HL-60/S4 treated with phorbol 12-myristate 13-acetate at 8.2 ng/mL for 4 days and 3 days (cell line): ENCODE results near the gene ABCA5.
"Not testable (repeated sequence)": the region's sequence is repeated elsewhere in the genome, so short reads cannot be mapped to it uniquely, and the experiment has no call there.

ENCODE experiments used
- in situ Hi-C: fragments of 300-500 bp; cut with MboI; formaldehyde crosslinking; loops from 2 replicates; pipeline ENCODE4 v1.15.0; 2022; ENCODE audit warnings: low sequenced_read_pairs

Gene ABCA5

DNA sequence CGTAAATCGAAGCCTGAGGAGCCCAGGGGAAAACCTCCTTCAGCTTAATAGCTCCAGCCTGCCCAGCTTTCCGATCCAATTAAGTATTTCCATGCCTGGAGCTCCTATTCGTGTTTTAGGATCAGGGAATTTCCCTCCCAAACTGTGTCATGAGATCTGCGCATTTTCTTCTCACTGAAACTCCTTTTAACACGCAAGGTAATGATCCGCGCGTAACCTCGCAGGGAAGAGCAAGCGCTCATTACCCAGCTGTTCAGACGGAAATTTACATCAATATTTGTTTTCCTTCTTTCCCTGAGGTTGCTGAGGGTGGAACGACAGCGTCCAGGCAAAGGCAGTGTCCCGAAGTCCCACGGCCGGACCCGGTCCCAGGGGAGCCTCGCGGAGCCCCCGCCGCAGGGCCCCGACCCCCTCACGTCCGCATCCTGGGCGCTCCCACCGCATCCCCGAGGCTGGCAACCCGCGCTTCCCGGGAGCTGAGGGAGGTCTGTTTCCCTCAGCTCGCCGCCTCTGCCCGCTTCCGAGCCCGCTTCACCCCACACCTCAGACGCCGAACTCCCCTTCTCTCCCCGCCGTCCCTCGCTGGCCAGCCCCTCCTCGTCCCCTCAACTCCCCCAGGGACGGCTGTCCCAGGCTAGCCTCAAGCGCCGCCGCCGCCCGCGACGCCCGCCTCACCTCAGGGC, 415 bp downstream of the ABCA5 start:
- in situ Hi-C loops, result no loop called here

- in situ Hi-C loops, result no loop called here
These were observed 1.2 kb downstream of the ABCA5 start for GRCh38 chr17:69325518-69326376.

DNA sequence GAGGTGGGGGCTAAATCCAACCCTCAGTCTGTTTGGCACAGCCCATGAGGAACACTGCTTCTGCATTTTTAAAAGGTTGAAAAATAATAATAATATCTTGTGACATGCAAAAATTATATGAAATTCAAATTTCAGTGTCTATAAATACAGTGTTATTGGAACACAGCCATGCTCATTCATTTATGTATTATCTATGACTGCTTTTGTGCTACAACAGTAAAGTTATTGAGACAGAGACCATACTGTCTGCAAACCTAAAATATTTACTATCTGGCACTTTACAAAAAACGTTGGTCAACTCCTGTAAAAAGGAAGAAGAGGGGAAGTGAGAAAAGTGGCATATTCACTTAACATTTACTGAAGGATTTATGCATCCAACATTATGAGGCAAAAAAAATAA, 3.1 kb downstream of the ABCA5 start:
- in situ Hi-C loops, result no loop called here

GRCh38 chr17:69320908-69321238, 6.1 kb downstream of the ABCA5 start:
- in situ Hi-C loops, result no loop called here

DNA sequence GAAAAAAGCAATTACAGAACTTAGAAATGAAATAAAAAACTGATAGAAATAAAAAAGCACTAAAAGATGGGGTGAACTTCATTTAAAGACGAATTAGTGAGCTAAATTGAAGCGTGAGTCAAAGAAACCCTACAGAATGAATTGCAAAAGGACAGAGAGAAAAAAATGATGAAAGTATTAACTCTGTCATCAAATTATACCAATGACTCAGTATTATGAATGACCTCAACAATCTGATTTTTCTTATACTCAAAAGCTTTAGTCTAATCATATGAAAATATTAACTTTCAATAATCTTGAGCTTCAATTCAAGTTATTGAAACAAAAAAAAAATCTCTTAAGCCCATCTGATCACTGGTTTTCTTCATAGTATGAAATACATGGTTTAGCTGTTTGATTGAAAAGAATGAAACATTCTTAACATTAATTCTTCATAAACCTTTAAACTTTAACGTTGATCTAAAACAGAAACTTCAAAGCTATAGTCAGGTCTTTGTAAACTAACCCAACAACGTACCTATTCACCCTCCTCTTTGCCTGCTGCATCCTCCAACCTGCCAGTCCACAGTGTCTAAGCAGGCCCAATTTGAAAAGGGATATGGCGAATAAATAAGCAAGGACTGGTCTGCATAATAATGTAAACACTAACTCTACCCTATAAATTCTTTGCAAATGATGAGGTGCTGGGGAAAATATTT, 6.6 kb downstream of the ABCA5 start:
- in situ Hi-C loops, result no loop called here

GRCh38 chr17:69317625-69318024, 9.3 kb downstream of the ABCA5 start:
- in situ Hi-C loops, result no loop called here

DNA sequence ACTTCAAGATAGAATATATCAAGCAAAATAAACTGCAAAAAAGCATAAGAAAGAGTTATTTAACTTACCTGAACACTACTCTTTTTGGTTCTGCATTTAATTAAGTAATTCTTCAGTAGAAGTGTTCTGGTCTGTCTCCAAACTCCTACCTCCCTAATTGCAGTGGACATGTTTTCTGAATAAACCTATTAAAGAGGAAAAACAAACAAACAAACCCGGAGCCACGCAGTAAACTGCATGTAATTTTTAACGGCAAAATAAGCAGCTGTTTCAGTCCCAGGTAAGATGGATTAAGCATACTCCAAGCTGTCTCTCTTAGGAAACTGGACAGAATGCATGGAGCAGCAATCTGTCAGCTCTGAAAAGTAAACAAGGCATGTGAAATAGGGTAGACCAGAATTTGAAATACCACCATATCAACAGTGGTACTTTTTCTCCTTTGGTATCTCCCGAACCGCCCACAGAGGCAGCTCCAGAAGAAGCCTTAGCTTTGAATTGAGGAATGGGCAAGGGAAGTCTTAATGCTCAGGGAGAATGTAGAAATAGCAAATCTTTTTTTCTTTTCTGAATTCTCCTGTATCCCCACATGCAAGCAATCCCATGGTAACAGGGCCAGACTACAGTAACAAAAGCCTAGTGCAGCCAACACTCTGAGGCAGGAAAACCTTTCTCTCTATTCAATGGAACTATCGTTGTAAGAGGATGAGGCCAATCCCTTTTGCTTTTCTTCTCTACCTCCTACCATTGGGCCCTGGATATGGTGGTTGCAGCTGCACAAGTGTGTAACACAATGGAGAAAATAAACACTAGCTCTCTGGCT, 12.5 kb downstream of the ABCA5 start:
- in situ Hi-C loops, result no loop called here

- in situ Hi-C loops, result no loop called here
These were observed 21.8 kb downstream of the ABCA5 start for GRCh38 chr17:69305177-69305576.

DNA sequence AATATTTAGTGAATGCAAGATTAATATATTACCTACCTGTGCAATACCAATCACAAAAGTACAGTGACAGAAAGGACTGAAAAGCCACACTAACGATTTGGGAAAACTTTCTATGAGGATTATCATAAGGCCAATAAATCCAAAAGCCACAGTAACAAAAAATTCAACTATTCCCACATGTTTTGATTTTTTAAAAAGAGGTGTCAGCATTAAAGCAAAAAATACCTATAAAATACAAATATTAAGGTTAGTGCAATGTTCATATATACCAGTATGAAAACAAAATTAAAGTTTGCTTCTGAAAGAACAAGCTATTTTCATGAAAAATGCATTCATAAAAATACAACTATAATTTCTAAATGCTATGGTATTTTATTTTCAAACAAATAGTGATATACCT, 24.3 kb downstream of the ABCA5 start:
- in situ Hi-C loops, result no loop called here

- in situ Hi-C loops, result no loop called here
These were observed 26.7 kb downstream of the ABCA5 start for GRCh38 chr17:69300222-69300621.

DNA sequence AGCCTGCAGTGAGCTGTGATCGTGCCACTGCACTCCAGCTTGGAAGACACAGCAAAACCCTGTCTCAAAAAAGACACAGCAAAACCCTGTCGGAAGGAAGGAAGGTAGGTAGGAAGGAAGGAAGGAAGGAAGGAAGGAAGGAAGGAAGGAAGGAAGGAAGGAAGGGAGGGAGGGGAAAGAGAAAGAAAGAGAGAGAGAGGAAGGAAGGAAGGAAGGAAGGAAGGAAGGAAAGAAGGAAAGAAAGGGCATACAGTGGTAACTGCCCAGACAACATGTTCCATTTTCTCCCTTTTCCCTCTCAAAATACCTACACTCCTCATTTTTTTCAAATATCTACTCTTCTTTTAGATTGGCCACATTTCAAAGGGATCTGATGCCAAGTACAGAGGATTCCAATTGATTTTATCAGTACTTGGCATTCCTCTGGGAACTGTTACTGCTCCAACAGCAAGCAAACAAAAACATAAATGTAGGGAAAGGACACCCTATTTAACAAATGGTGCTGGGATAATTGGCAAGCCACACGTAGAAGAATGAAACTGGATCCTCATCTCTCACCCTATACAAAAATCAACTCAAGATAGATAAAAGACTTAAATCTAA, 28.7 kb downstream of the ABCA5 start:
- in situ Hi-C loops, result not testable (repeated sequence)

DNA sequence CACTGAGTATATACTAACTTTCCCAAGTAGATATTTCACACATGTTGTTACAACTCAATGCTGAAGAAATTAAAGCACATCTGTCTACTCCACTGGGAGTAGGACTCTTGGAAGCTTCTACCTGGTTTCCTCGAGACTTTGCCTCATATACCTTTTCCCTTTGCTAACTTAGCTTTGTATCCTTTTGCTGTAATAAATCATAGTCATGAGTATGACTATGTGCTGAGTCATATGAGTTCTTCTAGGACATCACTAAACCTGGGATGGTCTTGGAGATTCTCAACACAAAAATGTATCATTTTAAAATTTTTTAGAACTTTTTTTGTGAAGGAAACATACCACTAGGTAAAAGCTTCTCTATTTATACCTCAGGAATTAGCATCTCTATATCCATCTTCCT, 39.8 kb downstream of the ABCA5 start:
- in situ Hi-C loops, result no loop called here

GRCh38 chr17:69286257-69286656, 40.7 kb downstream of the ABCA5 start:
- in situ Hi-C loops, result no loop called here

GRCh38 chr17:69284646-69285045, 42.3 kb downstream of the ABCA5 start:
- in situ Hi-C loops, result no loop called here

GRCh38 chr17:69282002-69282401, 44.9 kb downstream of the ABCA5 start:
- in situ Hi-C loops, result no loop called here

DNA sequence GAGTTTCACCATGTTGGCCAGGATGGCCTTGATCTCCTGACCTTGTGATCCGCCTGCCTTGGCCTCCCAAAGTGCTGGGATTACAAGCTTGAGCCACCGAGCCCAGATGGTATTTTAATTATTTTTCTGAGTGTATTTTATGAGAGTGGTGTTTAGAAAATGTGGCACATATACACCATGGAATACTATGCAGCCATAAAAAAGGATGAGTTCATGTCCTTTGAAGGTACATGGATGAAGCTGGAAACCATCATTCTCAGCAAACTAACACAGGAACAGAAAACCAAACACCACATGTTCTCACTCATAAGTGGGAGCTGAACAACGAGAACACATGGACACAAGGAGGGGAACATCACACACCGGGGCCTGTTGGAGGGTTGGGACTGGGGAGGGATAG, 50.7 kb downstream of the ABCA5 start:
- in situ Hi-C loops, result not testable (repeated sequence)

- in situ Hi-C loops, result no loop called here
These were observed 51.2 kb downstream of the ABCA5 start for GRCh38 chr17:69275751-69276150.

DNA sequence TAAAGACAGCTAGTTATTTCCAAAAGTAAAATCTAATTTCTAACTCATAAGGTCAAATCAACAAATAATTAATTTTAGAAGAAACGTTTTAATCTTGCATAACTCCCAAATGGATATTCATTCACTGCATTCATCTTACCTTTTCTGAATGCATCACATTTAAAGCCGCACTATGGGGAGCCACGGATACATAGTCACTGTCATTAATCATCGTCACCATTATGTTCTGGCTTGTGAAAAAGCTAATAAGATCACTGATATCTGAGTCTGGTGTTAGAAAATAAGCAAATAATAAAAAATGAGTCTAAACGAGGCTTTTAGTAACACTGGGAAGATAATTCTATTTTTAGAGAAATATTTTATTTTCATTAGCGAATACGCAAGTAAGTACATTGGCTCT, 55.9 kb downstream of the ABCA5 start:
- in situ Hi-C loops, result no loop called here

DNA sequence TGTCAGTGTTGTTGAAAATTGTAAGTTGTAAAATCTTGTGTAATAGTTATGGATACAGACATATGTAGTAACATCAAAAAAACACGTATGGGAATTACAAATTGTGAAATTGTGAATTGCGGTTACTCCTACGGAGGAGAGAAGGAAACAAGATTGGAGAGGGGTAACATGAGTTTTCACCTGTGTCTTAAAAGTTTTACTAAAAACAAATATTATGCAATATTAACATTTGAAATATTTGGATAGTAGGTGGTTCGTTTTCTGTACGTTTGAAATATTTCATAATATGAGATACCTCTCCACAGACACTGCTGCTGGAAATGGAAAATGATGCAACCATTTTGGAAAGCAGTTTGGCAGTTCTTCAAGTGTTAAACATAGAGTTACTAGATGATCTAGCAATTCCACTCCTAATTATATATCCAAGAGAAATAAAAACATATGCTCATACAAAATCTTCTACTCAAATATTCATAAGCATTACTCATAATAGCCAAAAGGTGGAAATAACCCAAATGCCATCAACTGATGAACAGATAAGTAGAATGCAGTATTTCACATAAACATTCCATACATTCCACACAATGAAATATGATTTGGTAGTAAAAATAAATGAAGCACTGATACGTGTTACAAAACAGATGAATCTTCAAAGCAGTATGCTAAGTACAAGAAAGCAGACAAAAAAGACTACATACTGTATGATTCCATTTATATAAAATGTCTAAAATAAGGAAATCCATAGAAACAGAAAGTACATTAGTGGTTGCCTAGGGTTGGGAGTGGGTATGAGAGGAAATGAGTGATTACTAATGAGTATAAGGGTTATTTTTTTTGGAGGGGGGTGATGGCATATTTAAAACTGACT, 57.6 kb downstream of the ABCA5 start:
- in situ Hi-C loops, result no loop called here

- in situ Hi-C loops, result no loop called here
These were observed 58.4 kb downstream of the ABCA5 start for GRCh38 chr17:69268543-69269014.
